Skeletal muscle tissue (tissue), 1 donor: ENCODE data around the gene ACAD11. TPM values are rescaled to one million over a fixed set of nuclear protein-coding genes. Genes with fewer than 3 reads are reported as not detected.

Source experiments
- total RNA-seq: library from RNA; depleted of rRNA; stranded (reverse); fragments of >200 nt; gene quantifications from one replicate; pipeline ENCODE4 v1.2.3, GENCODE V29; 2014

The ACAD11 gene
- total RNA-seq, 1 donor from 2014 or later: 24.5 TPM

Other genes starting within 250 kb of the ACAD11 start
- 44.4 TPM for gene DNAJC13, start 242.3 kb downstream of the ACAD11 start, total RNA-seq
- gene ACKR4, start 62.5 kb downstream of the ACAD11 start, total RNA-seq: 2.1 TPM
- gene UBA5, start 520 bp upstream of the ACAD11 start, total RNA-seq: 21.9 TPM
- 50.6 TPM for gene NPHP3, start 62.6 kb upstream of the ACAD11 start, total RNA-seq